K562 (cell line): ENCODE data around the gene HSD11B1L. TPM values are rescaled to one million over a fixed set of nuclear protein-coding genes. Genes with fewer than 3 reads are reported as not detected.
A peak's percentile ranks its signal among the peaks of the same experiment; 100 is the strongest.

ENCODE experiments used
- BMI1 ChIP-seq: fragments of 150-350 bp; IDR thresholded peaks from 2 replicates; pipeline ENCODE4 v1.6.1; 2014; ENCODE audit warnings: low read length
- CREB1 ChIP-seq, 2 experiments: sonication (generic) in 1 of 2; formaldehyde crosslinking in 1 of 2; IDR thresholded peaks; 2 replicates each; pipeline versions ENCODE4 v1.6.1 to v1.8.0; 2012 to 2022; ENCODE audit warnings: inconsistent platforms in 1 of 2, mild to moderate bottlenecking in 1 of 2, missing genetic modification reagents in 1 of 2, moderate library complexity in 1 of 2
- FIP1L1 ChIP-seq: fragments of 200-400 bp; formaldehyde crosslinking; IDR thresholded peaks from 2 replicates; pipeline ENCODE4 v1.6.1; 2018; ENCODE audit warnings: mild to moderate bottlenecking, low read depth, low read length; ENCODE audit not compliant: poor library complexity, severe bottlenecking
- FOSL1 ChIP-seq: fragments of 200-800 bp; sonication (Bioruptor generic); conservative IDR thresholded peaks from 2 replicates; pipeline ENCODE4 v1.6.1; 2016; ENCODE audit warnings: missing genetic modification characterization, missing compliant biosample characterization
- FUS ChIP-seq: fragments of 200-400 bp; formaldehyde crosslinking; optimal IDR thresholded peaks from 2 replicates; pipeline ENCODE3; 2017; ENCODE audit warnings: low read depth, low read length
- HDAC6 ChIP-seq: IDR thresholded peaks from 2 replicates; pipeline ENCODE4 v1.6.1; 2012; ENCODE audit warnings: low read depth, mild to moderate bottlenecking, control low read depth, inconsistent platforms, low read length, moderate library complexity
- HMG20A ChIP-seq: fragments of 450-650 bp; formaldehyde crosslinking; conservative IDR thresholded peaks from 2 replicates; pipeline ENCODE4 v1.4.0; 2020; ENCODE audit warnings: mild to moderate bottlenecking, mixed read lengths
- POLR2AphosphoS5 ChIP-seq: IDR thresholded peaks from 2 replicates; pipeline ENCODE4 v1.6.1; 2011; ENCODE audit warnings: mild to moderate bottlenecking, low read depth, low read length, moderate library complexity; ENCODE audit not compliant: control insufficient read depth, insufficient read depth
- SIRT6 ChIP-seq: IDR thresholded peaks from one replicate; pipeline ENCODE4 v1.6.1; 2012; ENCODE audit warnings: low read depth, mild to moderate bottlenecking, control low read depth, inconsistent platforms, low read length, moderate library complexity
- TAF15 ChIP-seq: fragments of 200-400 bp; formaldehyde crosslinking; IDR thresholded peaks from 2 replicates; pipeline ENCODE4 v1.6.1; 2017; ENCODE audit warnings: mild to moderate bottlenecking, low read depth, low read length, moderate library complexity
- TEAD2 ChIP-seq: fragments of 450-650 bp; IDR thresholded peaks from 2 replicates; pipeline ENCODE4 v1.6.1; 2016; ENCODE audit warnings: missing genetic modification characterization, control low read depth, missing compliant biosample characterization
- ZNF121 ChIP-seq: sonication (generic); formaldehyde crosslinking; conservative IDR thresholded peaks from 2 replicates; pipeline ENCODE4 v1.8.0; 2022; ENCODE audit warnings: missing genetic modification reagents
- ZNF41 ChIP-seq: fragments of 250-450 bp; sonication (Bioruptor Pico); conservative IDR thresholded peaks from 2 replicates; pipeline ENCODE4 v1.4.0; 2020; ENCODE audit warnings: mild to moderate bottlenecking
- polyA plus RNA-seq, 8 experiments: library from polyadenylated mRNA; depleted of rRNA in 4 of 8; stranded (reverse) in 5 of 8; unstranded in 3 of 8; fragments of >200 nt; fragmentation: Nextera tagmentation in 2 of 8; fragmentation: Illumina TruSeq in 1 of 8; extraction: Ambion mirVana in 2 of 8; extraction: Trizol in 1 of 8; gene quantifications; 2 replicates each; pipeline versions ENCODE4 v1.2.1 to v1.2.3, GENCODE V29; 2011 to 2014; ENCODE audit warnings: inconsistent platforms in 1 of 8, missing spikeins in 1 of 8
- total RNA-seq, 7 experiments: library from RNA; depleted of rRNA in 6 of 7; stranded (reverse); fragments of >200 nt in 6 of 7; fragmentation: Illumina TruSeq in 2 of 7; extraction: Trizol in 2 of 7; gene quantifications; 2 replicates each; pipeline versions ENCODE4 v1.2.1 to v1.2.3, GENCODE V29; 2011 to 2021; ENCODE audit warnings: low replicate concordance in 1 of 7
- TF ChIP-seq, protein P1 (sequence below): sonication (generic); formaldehyde crosslinking; IDR thresholded peaks from 2 replicates; pipeline ENCODE4 v1.8.0; 2022; ENCODE audit warnings: mild to moderate bottlenecking, missing genetic modification reagents
- TF ChIP-seq, protein P2 (sequence below): IDR thresholded peaks from 3 replicates; pipeline ENCODE4 v1.6.1; 2011; ENCODE audit warnings: borderline replicate concordance, mild to moderate bottlenecking; ENCODE audit not compliant: insufficient read length, insufficient read depth
- TF ChIP-seq, protein P3 (sequence below): fragments of 150-350 bp; conservative IDR thresholded peaks from 2 replicates; pipeline ENCODE4 v1.6.1; 2014; ENCODE audit warnings: low read length

The HSD11B1L gene
- total and polyA plus RNA-seq, 9 of the 15 experiments (the other 6 are each of a cell fraction or from before 2014, with no cell fraction given) = 0.31 to 7.7 (median 2.3) TPM

DNA sequence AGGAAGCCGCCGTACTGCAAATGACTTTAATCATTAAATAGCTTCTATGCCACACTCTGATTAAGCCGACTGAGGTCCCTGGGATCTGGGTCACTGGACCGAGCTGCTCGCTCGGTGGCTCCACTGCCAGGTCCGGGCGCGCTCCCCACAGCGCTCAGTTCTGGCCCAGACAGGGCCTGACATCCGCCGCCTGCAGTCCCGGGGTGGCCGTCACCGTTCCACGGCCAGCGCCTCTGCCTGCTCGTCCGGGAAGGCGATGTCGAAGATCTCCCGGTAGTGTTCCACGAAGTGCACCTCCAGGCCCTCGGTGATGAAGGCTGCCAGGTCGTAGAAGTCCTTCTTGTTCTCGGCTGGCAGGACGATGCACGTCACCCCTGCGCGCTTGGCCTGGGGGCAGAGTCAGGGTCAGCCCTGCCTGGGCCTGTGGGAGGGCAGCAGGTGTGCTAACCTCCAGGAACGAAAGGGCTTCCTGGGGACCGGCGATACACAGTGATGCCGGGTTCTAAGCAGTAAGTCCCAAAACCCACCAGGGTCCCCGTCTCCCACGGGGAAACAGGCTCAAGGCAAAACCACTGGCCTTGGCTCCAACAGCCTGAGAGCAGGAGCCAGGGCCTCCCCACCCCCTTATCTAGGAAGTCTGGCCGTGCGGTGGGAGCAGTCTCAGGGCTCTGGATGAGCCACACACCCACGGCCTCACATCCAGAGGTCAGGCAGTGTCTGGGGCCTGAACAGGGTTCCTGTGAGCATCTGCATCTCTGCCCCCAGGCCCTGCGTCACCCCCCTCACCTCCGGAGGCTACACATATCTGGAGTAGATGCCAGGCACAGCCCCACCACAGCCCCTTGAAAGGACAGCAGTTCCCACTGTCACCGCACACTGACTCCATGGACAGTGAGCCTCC is 11.2 kb downstream of the HSD11B1L start (continued):
- TF ChIP-seq CREB1 (IDR thresholded peaks at IDR 0.05) = peak; percentile 9
- 0 out of 2 replicates have a peak, but pooled peaks have one; percentile 27 for TF ChIP-seq CREB1 (CRISPR knock-in tag; IDR thresholded peaks at IDR 0.05)
- TF ChIP-seq SIRT6 = peak; percentile 98
- peak; percentile 62; the same call in 1 of the 2 replicates for TF ChIP-seq HDAC6
- peak; percentile 79; the same call in 1 of the 2 replicates for TF ChIP-seq ZNF121 (CRISPR knock-in tag)
- TF ChIP-seq FOSL1 = no peak
- TF ChIP-seq HMG20A (CRISPR knock-in tag) = no peak
- TF ChIP-seq TEAD2 (tag) = no peak
- TF ChIP-seq, protein P1, sequence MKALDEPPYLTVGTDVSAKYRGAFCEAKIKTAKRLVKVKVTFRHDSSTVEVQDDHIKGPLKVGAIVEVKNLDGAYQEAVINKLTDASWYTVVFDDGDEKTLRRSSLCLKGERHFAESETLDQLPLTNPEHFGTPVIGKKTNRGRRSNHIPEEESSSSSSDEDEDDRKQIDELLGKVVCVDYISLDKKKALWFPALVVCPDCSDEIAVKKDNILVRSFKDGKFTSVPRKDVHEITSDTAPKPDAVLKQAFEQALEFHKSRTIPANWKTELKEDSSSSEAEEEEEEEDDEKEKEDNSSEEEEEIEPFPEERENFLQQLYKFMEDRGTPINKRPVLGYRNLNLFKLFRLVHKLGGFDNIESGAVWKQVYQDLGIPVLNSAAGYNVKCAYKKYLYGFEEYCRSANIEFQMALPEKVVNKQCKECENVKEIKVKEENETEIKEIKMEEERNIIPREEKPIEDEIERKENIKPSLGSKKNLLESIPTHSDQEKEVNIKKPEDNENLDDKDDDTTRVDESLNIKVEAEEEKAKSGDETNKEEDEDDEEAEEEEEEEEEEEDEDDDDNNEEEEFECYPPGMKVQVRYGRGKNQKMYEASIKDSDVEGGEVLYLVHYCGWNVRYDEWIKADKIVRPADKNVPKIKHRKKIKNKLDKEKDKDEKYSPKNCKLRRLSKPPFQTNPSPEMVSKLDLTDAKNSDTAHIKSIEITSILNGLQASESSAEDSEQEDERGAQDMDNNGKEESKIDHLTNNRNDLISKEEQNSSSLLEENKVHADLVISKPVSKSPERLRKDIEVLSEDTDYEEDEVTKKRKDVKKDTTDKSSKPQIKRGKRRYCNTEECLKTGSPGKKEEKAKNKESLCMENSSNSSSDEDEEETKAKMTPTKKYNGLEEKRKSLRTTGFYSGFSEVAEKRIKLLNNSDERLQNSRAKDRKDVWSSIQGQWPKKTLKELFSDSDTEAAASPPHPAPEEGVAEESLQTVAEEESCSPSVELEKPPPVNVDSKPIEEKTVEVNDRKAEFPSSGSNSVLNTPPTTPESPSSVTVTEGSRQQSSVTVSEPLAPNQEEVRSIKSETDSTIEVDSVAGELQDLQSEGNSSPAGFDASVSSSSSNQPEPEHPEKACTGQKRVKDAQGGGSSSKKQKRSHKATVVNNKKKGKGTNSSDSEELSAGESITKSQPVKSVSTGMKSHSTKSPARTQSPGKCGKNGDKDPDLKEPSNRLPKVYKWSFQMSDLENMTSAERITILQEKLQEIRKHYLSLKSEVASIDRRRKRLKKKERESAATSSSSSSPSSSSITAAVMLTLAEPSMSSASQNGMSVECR (CRISPR knock-in tag) = peak; percentile 44; the same call in 1 of the 2 replicates
- TF ChIP-seq, protein P2, sequence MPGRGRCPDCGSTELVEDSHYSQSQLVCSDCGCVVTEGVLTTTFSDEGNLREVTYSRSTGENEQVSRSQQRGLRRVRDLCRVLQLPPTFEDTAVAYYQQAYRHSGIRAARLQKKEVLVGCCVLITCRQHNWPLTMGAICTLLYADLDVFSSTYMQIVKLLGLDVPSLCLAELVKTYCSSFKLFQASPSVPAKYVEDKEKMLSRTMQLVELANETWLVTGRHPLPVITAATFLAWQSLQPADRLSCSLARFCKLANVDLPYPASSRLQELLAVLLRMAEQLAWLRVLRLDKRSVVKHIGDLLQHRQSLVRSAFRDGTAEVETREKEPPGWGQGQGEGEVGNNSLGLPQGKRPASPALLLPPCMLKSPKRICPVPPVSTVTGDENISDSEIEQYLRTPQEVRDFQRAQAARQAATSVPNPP = no peak
- TF ChIP-seq ZNF41 (CRISPR knock-in tag) = no peak
- TF ChIP-seq, protein P3, sequence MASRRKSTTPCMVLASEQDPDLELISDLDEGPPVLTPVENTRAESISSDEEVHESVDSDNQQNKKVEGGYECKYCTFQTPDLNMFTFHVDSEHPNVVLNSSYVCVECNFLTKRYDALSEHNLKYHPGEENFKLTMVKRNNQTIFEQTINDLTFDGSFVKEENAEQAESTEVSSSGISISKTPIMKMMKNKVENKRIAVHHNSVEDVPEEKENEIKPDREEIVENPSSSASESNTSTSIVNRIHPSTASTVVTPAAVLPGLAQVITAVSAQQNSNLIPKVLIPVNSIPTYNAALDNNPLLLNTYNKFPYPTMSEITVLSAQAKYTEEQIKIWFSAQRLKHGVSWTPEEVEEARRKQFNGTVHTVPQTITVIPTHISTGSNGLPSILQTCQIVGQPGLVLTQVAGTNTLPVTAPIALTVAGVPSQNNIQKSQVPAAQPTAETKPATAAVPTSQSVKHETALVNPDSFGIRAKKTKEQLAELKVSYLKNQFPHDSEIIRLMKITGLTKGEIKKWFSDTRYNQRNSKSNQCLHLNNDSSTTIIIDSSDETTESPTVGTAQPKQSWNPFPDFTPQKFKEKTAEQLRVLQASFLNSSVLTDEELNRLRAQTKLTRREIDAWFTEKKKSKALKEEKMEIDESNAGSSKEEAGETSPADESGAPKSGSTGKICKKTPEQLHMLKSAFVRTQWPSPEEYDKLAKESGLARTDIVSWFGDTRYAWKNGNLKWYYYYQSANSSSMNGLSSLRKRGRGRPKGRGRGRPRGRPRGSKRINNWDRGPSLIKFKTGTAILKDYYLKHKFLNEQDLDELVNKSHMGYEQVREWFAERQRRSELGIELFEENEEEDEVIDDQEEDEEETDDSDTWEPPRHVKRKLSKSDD = no peak
- TF ChIP-seq FUS = peak; percentile 85
- TF ChIP-seq TAF15 = peak; percentile 48
- TF ChIP-seq POLR2AphosphoS5 = peak; percentile 17; the same call in 1 of the 2 replicates
- peak; percentile 93 for TF ChIP-seq FIP1L1
- no peak for TF ChIP-seq BMI1
